GM23338 (cell line): Measurements from ENCODE around the gene USP10. TPM values are rescaled to one million over a fixed set of nuclear protein-coding genes. Genes with fewer than 3 reads are reported as not detected.

ENCODE experiments used
- ATAC-seq: fragments of 200-7000 bp; cut with Tn5 transposase; 3 replicates; pipeline ENCODE4 v1.9.1; 2020
- DNase-seq: peaks from one replicate; pipeline ENCODE4 v3.0.0-alpha.2; 2015; ENCODE audit warnings: low spot score
- H2AFZ ChIP-seq: fragments of 200-600 bp; sonication (generic); 2 replicates; pipeline ENCODE4 v1.8.0; 2016; ENCODE audit warnings: antibody characterized with exemption, mild to moderate bottlenecking, moderate library complexity
- H3F3A ChIP-seq: fragments of 200-600 bp; sonication (generic); replicated peaks from 2 replicates; pipeline ENCODE4 v1.8.0; 2017; ENCODE audit warnings: antibody characterized with exemption, mixed run types, low read depth
- H3K27ac ChIP-seq: fragments of 200-600 bp; sonication (generic); 2 replicates; pipeline ENCODE4 v1.6.1; 2016; ENCODE audit warnings: low read depth
- H3K27me3 ChIP-seq: fragments of 200-600 bp; sonication (generic); 2 replicates; pipeline ENCODE4 v1.8.0; 2016; ENCODE audit warnings: mild to moderate bottlenecking, mixed run types, moderate library complexity; ENCODE audit not compliant: insufficient read depth
- H3K36me3 ChIP-seq: fragments of 200-600 bp; sonication (generic); 2 replicates; pipeline ENCODE4 v1.8.0; 2016; ENCODE audit warnings: mild to moderate bottlenecking; ENCODE audit not compliant: insufficient read depth
- H3K4me1 ChIP-seq: fragments of 200-600 bp; sonication (generic); 2 replicates; pipeline ENCODE4 v1.8.0; 2016; ENCODE audit warnings: mild to moderate bottlenecking, moderate library complexity; ENCODE audit not compliant: insufficient read depth
- H3K4me2 ChIP-seq: fragments of 200-600 bp; sonication (generic); 2 replicates; pipeline ENCODE4 v1.7.1; 2017; ENCODE audit warnings: mixed run types
- H3K4me3 ChIP-seq: fragments of 200-600 bp; sonication (generic); 2 replicates; pipeline ENCODE4 v1.6.1; 2016; ENCODE audit warnings: mixed run types
- H3K79me2 ChIP-seq: fragments of 200-600 bp; sonication (generic); replicated peaks from 2 replicates; pipeline ENCODE4 v1.8.0; 2017; ENCODE audit warnings: mild to moderate bottlenecking; ENCODE audit not compliant: insufficient read depth
- H3K9me2 ChIP-seq: fragments of 200-600 bp; sonication (generic); 2 replicates; pipeline ENCODE4 v1.8.0; 2017; ENCODE audit not compliant: insufficient read depth
- H4K20me1 ChIP-seq: fragments of 200-600 bp; sonication (generic); replicated peaks from 2 replicates; pipeline ENCODE4 v1.8.0; 2017; ENCODE audit warnings: mild to moderate bottlenecking; ENCODE audit not compliant: insufficient read depth
- H3K27ac Mint-ChIP-seq: 2 replicates; pipeline ENCODE4 v1.8.0; 2020; ENCODE audit warnings: inconsistent platforms, mild to moderate bottlenecking, moderate library complexity, mixed read lengths
- H3K27me3 Mint-ChIP-seq: 3 replicates; pipeline ENCODE4 v1.8.0; 2022; ENCODE audit warnings: low read depth, mild to moderate bottlenecking, moderate library complexity, mixed read lengths, inconsistent platforms; ENCODE audit not compliant: insufficient read depth, poor library complexity
- H3K36me3 Mint-ChIP-seq: 3 replicates; pipeline ENCODE4 v1.8.0; 2021; ENCODE audit warnings: low read depth, mild to moderate bottlenecking, inconsistent platforms, moderate library complexity, mixed read lengths
- H3K4me1 Mint-ChIP-seq: 3 replicates; pipeline ENCODE4 v1.8.0; 2020; ENCODE audit warnings: mild to moderate bottlenecking, inconsistent platforms, mixed read lengths
- H3K4me3 Mint-ChIP-seq: 3 replicates; pipeline ENCODE4 v1.8.0; 2021; ENCODE audit warnings: moderate library complexity, mild to moderate bottlenecking, inconsistent platforms, mixed read lengths
- H3K9me3 Mint-ChIP-seq: 3 replicates; pipeline ENCODE4 v1.8.0; 2020; ENCODE audit warnings: moderate library complexity, mild to moderate bottlenecking, inconsistent platforms, mixed read lengths
- CTCF ChIP-seq, 2 experiments: fragments of 200-600 bp in 1 of 2; sonication (generic) in 1 of 2; conservative IDR thresholded peaks; 2 replicates each; pipeline versions ENCODE4 v1.5.1 to v1.6.1; 2016 to 2017; ENCODE audit warnings: antibody characterized with exemption in 2 of 2, low read depth in 2 of 2, mild to moderate bottlenecking in 2 of 2, moderate library complexity in 1 of 2
- ETS1 ChIP-seq: IDR thresholded peaks from 2 replicates; pipeline ENCODE4 v1.6.1; 2016; ENCODE audit warnings: antibody characterized with exemption
- EZH2 ChIP-seq: fragments of 200-600 bp; sonication (generic); IDR thresholded peaks from one replicate; pipeline ENCODE4 v1.8.0; 2017; ENCODE audit warnings: antibody characterized with exemption, mild to moderate bottlenecking, low read depth; ENCODE audit not compliant: unreplicated experiment
- EZH2phosphoT487 ChIP-seq: fragments of 200-600 bp; sonication (generic); IDR thresholded peaks from one replicate; pipeline ENCODE4 v1.8.1; 2018; ENCODE audit warnings: antibody characterized with exemption; ENCODE audit not compliant: unreplicated experiment
- JUNB ChIP-seq: IDR thresholded peaks from one replicate; pipeline ENCODE4 v1.6.1; 2016; ENCODE audit warnings: antibody characterized with exemption; ENCODE audit not compliant: unreplicated experiment
- POLR2AphosphoS5 ChIP-seq: IDR thresholded peaks from 2 replicates; pipeline ENCODE4 v1.6.1; 2016; ENCODE audit warnings: antibody characterized with exemption, low read depth
- REST ChIP-seq: IDR thresholded peaks from one replicate; pipeline ENCODE4 v1.6.1; 2018; ENCODE audit warnings: antibody characterized with exemption; ENCODE audit not compliant: unreplicated experiment
- STAT1 ChIP-seq: IDR thresholded peaks from one replicate; pipeline ENCODE4 v1.6.1; 2016; ENCODE audit warnings: antibody characterized with exemption; ENCODE audit not compliant: unreplicated experiment
- ZNF114 ChIP-seq: fragments of 250-450 bp; sonication (Bioruptor Pico); IDR thresholded peaks from 2 replicates; pipeline ENCODE4 v1.5.0; 2020; ENCODE audit warnings: mild to moderate bottlenecking, moderate library complexity
- ZNF462 ChIP-seq: fragments of 250-450 bp; sonication (Bioruptor Pico); IDR thresholded peaks from 2 replicates; pipeline ENCODE4 v1.5.0; 2020; ENCODE audit warnings: mild to moderate bottlenecking, moderate library complexity
- polyA plus RNA-seq: library from polyadenylated mRNA; unstranded; fragments of >200 nt; fragmentation: Nextera tagmentation; extraction: Ambion mirVana; gene quantifications from 2 replicates; pipeline ENCODE4 v1.2.1, GENCODE V29; 2016
- total RNA-seq: library from RNA; depleted of rRNA; stranded (reverse); fragments of >200 nt; shearing (Covaris generic); gene quantifications from 2 replicates; pipeline ENCODE4 v1.2.3, GENCODE V29; 2014

Gene USP10
- total and polyA plus RNA-seq, 2 experiments from 2014 or later: 158 to 194 TPM

DNA sequence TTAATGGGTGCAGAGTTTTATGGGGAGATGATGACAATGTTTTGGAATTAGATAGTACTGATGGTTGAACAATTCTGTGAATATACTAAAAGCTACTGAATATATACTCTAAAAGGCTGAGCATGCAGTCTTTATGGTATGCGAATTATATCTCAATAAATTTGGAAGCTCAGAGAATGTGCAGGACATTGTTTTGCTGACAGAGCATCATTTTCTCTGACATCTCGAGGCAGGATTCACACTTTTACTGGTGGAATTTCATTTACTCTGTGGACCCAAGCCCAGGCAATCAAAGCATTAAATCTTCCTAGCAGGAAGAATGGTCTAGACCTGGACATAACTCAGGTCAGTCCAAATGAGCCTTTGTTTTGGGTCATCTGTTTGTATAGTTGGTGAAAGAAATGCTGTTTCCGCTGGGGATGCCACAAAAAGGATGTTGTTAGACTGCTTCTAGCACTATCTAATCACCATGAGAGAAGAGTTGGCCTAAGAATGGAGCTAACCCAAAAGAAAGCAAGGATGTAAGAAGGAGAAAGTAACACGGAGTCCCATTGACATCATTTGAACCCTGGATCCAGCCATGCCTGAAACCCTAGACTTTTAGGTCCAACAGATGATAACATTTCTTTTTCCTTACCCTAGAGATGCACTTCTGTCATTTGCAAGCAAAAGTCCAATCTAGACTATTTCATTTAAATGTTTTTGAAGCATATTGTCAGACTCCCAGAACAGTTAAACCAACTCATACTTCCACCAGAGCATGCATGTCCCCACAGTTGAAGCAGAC lies 18.8 kb upstream of the USP10 start (continued):
- TF ChIP-seq ETS1 (no peak), ZNF114 (CRISPR knock-in tag) (no peak), STAT1 (no peak), CTCF (conservative IDR thresholded peaks at IDR 0.05; ENCODE audit: low read depth in 2 of 2) (no peak), JUNB (no peak), POLR2AphosphoS5 (no peak), EZH2 (no peak), EZH2phosphoT487 (no peak), REST (no peak)

DNA sequence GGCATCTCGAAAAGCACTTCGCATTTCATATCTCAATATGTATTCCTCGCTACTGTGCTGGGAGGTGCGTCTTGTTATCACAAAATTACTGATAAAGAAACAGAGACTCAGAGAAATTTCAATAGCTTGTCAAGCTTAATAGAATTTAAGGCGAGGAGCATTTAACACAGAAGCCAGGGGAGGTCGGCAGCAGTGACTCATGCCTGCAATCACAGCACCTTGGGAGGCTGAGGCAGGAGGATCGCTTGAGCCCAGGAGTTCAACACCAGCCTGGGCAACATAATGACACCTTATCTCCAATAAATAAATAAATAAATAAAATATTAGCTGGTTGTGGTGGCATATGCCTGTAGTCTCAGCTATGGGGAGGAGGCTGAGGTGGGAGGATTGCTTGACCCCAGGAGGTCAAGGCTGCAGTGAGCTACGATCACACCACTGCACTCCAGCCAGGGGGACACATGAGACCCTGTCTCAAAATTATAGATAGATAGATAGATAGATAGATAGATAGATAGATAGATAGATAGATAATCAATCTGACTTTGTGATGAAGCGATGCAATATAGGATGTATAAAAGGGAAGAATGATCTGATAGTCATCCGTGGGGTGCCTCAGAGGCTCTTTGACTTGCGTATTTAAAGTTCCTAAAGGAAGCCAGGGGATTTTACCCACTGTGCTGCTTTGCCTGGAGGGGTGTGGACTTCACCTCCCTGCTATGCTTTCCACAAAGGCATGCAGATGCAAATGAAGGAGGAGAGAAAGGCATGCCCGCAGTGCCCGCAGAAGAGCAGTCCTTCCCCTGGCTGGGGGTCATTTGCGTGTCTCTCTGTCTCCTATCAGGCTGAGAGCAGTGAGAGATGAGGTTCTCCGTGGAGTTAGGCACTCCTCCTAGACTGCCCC lies 15.9 kb upstream of the USP10 start:
- no peaks in the 10 kb centered on the region for H3K27me3 ChIP-seq
- H3K4me1 Mint-ChIP-seq: peaks cover 23% of the 10 kb centered on the region
- H3F3A ChIP-seq: 0 out of 2 replicates have a peak, but pooled peaks cover 5% of the 10 kb centered on the region
- H3K27me3 Mint-ChIP-seq: no peaks in the 10 kb centered on the region
- 0 out of 2 replicates have a peak, but pooled peaks cover 3% of the 10 kb centered on the region for H3K36me3 ChIP-seq
- no peaks in the 10 kb centered on the region; the same call in 1 of the 2 replicates for H3K9me2 ChIP-seq
- ATAC-seq: peak; percentile 100
- H3K27ac ChIP-seq: no peak overlapping the region
- no peak overlapping the region for H3K4me3 ChIP-seq
- H3K36me3 Mint-ChIP-seq: no peaks in the 10 kb centered on the region
- peaks cover 10% of the 10 kb centered on the region for H3K9me3 Mint-ChIP-seq
- peak overlapping the region; percentile 2; the same call in 1 of the 3 replicates for H3K4me3 Mint-ChIP-seq
- no peaks in the 10 kb centered on the region for H3K79me2 ChIP-seq
- H3K27ac Mint-ChIP-seq: peak overlapping the region; percentile 10; the same call in 1 of the 2 replicates
- DNase-seq: peak; percentile 74
- no peaks in the 10 kb centered on the region for H4K20me1 ChIP-seq
- H3K4me1 ChIP-seq: peaks cover 11% of the 10 kb centered on the region
- H3K4me2 ChIP-seq: peak overlapping the region; percentile 50
- no peak overlapping the region for H2AFZ ChIP-seq
- peak; percentile 61; the same call in 1 of the 2 replicates for TF ChIP-seq ZNF462 (CRISPR knock-in tag)
